GM21360 (cell line): ENCODE measurements around the gene WNT7B.

Experiments
- ATAC-seq: cut with Tn5 transposase; IDR thresholded peaks from one replicate; pipeline ENCODE4 v1.9.1; 2021; ENCODE audit warnings: mild to moderate bottlenecking, moderate library complexity; ENCODE audit not compliant: unreplicated experiment

The WNT7B gene

DNA sequence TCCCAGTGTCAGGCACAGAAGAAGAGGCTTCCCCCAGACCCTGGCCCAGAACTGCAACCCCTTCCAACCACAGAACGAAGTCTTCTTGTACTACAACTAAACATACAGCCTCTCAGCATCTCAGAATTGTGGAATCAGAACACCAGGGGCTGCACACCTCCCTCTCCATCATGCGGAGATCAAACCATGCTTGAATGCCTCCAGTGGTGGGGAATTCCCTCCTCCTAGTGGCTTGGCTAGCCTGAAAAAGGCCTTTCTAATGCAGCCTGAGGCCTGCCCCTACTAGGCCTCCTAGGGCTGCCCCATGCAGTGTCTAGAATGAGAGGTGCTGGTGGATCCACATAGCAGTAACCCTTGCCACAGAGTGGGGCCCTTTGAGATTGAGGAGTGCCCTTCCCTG, 62.7 kb downstream of the WNT7B start:
- ATAC-seq = no peak

DNA sequence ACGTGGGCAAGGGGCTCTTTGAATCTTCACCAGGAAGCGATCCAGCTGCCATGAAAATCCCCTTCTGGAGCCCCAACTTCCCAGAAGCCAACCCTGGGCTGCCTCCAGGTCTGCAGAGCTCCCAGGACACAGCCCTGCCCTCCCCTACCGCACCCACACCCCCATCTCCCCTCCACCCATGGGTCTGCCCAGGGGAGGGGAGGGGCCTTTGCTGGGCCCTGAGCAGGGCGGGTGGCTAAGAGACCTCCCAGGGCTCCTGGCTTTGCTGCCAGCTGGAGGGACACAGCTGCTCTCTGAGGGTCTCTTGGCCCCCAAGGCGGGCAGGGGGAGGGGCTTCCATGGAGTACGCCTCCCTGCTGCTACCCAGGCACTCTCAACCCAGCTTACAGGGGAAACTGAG, 64.1 kb downstream of the WNT7B start:
- no peak for ATAC-seq

DNA sequence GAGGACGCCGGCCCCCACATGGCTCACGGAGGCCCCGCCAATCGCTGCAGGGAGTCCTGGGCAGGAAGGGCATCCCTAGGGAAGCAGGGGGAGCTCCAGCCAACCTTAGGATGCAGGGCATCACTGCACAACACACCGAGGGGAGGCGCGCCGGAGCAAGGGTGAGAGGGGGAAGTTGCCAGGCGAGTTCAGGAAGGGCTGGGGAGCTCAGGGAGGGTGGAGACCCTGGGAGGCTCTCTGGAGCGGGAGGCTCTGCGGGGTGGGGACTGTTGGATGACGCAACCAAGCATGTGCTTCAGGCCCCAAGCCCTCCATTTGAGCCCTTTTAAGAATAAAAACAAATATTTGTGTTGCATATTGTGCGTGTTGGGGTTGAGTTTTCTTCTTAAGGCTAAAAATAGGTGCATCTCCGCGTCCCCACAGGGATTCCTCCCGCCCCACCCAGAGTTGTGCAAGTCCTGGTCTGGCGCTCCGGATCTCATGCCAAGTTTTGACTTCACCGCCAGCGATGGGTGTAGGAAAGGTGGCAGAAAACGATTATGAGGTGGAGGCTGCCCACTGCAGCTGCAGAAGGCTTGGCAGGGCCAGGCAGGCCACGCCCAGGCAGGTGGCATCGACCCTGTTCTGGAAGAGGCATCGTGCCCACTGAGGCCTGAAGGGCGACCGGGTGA, 65.2 kb downstream of the WNT7B start:
- no peak for ATAC-seq

DNA sequence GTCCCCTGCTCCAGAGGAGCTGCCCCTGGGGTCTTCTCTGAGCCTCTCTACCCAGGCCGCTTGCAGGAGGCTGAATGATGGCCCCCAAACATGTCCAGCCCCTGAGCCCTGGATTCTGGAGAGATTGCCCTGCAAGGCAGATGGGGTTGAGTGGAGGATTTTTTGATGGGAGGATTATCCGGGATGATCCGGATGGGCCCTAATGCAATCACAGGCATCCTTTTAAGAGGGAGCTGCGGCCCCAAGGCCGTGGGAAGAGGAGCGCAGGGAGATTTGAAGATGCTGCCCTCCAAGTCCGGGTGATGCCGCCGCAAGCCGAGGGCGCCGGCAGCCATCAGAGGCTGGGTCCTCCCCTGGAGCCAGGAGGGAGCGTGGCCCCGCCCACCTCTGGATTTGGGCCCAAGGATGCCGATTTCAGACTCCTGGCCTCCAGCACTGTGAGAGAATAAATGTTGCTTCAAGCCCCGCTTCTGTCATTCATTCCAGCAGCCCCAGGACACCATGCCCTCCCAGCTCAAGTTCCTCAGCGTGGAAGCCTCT, 66.0 kb downstream of the WNT7B start:
- no peak for ATAC-seq

DNA sequence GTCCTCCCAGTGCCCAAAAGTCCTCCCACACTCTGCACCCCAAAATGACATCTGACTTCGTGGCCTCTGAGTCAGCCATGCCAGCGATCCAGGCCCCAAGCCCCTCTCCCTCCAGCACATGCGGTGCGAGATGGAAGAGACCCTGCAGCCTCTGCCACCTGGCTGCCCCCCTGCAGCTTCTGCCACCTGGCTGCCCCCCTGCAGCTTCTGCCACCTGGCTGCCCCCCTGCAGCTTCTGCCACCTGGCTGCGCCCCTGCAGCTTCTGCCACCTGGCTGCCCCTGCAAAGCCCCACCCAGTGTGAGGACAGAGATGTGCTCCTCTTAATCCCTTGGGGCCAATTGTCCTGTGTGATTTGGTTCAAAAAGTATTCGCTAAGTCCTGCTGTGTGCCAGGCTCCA, 68.0 kb downstream of the WNT7B start:
- ATAC-seq = no peak

DNA sequence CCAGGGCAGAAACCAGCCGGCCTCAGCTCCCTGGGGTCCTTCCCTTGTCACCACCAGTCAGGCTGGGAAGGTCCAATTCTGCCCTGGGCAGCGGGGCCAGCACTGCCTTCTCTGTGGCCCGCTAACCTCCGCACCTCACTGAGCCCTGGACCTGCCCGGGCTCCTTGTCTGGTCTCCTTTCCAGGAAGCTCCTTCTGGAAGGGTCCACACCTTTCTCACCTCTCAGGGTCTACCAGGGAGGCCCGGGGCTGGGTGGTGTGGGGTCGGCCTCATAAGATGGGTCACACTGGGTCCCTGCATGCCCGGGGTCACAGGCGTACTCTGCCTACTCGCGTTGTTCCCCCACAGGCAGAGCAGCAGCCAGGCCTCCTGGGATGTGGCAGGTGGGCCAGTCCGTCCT, 69.0 kb downstream of the WNT7B start:
- no peak for ATAC-seq

DNA sequence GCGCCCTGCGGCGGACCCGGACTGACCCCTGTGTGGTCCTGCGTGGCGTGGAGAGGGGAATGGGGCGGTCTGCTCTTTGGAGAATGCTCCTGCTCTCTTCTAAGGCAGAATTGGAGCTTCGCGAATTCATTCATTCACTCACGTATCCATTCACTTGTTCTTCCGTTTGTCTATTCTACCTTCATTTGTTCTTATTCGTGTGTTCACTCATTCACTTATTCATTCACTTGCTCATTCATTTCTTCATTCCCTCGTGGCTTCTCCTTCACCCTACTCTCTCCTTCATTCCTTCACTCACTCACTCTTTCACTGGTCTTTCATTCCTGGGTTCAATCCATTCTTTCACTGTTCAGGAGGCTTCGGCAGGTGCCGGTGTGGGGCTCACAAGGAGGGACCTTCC, 69.6 kb downstream of the WNT7B start:
- no peak for ATAC-seq

DNA sequence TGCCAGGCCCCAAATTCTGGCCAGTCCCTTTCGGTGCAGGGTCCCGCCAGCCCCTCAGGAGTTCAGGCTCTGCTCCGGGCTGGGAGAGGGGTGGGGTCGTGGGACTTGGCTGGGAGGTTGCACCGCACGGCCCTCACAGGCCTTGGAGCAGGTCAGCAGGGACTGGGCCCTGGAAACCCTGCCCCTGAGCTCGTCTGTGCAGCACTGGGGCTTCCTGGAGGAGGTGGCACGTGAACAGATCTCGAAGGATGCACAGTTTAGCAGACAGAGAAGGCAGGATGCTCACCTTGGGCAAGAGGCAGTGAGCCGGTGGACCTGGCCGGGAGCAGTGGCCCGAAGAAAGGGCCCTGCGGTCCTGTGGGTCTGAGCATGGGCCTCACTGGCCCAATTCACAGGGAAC, 70.0 kb downstream of the WNT7B start:
- ATAC-seq = no peak

DNA sequence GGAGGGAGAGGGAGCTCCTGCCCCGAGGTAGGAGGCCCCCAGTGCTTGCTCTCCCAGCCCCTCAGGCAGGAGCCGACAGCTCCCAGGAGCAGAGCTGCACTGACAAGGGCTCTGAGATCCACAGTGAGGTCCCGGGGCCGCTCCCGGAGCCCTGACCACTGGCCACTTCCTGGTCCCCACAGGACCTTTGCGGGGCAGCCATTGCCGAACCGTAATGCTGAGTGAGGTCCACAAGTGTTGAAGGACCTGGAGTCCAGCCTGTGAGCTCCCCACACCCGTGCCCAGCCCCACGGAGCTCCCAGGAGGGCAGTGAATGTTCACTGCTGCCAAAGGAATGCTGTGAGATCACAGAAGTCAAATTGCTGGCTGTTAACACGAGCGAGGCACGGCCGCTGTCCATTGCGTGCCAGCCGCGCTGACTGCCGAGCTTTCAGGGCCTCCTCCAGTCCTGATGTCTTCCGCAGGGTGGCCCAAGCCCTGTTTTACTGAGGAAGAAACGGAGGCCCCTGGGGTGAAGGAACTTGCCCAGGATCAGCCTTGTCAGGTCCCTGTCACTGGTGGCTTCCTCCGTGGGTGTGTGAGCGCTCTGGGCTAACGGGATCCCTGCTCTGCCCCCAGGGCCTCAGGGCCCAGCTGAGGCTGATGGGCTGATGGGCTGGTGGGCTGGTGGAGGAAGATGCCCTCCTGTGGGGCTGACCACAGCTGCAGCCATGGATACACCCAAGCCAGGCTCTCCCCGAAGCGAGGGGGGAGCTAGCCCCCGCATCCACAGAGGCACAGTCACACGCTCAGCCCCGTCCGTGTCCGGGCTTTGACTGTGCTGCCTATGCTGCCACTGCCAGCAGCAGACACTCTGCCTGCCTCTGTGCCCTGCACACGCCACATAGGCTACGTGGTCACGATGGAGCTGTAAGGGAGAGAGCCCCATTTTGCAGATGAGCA, 70.8 kb downstream of the WNT7B start:
- ATAC-seq = no peak

DNA sequence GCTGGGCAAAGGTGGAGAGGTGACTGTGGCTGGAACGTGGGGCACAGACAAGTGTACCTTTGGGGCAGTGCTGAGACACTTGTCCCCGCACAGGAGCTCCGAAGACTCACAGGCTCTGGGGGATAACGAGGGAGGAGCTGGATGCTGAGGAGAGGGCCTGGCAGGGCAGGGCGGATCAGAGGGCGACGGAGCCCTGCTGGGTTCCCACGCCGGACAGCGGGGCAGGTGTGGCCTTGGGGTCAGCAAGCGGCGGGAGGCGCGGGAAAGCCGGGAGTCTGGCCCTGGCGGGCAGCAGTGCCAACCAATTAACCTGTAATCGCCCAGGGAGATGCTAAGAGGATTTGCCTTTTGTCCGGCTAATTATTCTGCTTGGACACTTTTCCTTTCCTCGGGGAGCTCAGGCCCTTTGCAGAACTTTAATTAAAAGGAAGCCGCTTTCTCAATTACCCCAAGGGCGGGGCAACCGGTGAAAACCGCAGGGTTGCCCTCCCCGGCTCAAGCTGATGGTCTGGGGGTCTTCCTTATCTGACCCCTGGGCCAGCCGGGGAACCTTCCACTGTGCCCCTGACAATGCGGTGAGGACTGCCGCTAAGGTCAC, 71.5 kb downstream of the WNT7B start:
- no peak for ATAC-seq

DNA sequence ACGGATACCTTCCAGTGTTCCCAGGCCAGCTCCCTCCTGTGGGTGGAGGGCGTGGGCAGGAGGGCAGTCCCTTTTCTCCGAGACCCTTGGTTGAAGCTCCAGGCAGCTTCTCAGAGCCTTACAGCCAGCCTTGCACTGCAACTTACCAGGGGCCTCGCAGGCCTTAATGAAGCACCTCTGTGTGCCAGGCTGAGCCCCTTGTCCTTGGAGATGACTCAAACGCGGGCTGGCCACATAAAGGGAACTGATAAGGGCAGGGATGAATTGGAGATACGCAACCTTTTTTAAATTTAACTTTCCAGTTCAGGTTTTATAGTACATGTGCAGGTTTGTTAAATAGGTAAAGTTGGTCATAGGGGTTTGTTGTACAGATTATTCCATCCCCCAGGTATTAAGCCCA, 72.7 kb downstream of the WNT7B start:
- ATAC-seq = no peak

DNA sequence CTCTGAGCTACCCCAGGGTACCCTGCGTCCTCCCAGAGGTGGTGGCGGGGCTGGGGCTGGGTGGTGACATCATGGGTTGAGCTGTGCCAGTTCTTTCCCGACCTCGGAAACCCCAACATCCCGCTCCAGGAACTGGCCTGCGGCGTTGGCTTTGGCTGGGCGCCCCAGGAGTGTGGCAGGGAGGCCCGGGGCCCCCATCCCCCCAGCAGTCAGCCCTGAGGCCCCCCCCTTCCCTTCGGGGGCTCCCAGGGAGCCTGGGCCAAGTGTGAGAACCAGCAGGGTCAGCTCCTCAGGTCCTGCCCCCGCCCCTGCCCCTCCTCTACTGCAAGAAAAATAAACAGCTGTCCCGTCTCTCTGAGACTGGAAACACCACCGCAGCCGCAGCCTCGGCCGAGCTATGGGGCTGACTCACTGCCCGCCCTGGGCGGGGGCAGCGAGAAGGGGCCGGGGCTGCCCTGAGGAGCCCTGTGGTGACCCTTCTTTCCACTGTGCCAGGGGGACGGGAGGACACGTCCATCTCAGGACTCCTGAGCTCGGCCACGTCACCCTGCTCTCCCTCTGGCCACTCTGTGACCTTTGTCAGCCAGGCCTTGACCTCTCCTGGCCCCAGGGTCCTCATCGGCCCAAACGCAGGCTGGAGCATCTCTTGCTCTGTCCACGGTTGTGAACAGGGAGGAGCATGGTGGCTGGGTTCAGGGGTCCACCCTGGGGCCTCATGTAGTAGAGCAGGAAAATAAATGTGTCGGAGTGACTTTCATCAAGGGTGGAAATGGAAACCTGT, 73.4 kb downstream of the WNT7B start:
- ATAC-seq = no peak

DNA sequence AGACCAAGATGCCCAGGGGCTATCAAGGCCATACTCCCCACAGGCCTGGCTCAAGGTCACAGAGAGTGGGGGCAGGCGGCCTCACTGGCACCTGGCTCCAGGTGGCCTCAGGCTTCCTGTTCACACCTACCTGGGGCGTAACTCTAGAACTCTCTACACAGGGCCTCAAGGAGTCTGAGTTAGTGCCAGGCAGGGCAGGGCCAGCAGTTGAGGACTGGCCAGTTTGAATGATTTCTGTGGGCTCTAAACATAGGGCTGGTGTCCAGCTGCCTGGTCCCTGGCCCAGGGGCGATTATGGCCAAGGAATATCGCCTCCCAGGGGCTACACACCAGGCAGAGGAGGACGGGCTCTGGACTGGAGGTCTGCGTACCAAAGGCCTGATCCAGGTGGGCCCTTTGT, 79.2 kb downstream of the WNT7B start:
- ATAC-seq = no peak

DNA sequence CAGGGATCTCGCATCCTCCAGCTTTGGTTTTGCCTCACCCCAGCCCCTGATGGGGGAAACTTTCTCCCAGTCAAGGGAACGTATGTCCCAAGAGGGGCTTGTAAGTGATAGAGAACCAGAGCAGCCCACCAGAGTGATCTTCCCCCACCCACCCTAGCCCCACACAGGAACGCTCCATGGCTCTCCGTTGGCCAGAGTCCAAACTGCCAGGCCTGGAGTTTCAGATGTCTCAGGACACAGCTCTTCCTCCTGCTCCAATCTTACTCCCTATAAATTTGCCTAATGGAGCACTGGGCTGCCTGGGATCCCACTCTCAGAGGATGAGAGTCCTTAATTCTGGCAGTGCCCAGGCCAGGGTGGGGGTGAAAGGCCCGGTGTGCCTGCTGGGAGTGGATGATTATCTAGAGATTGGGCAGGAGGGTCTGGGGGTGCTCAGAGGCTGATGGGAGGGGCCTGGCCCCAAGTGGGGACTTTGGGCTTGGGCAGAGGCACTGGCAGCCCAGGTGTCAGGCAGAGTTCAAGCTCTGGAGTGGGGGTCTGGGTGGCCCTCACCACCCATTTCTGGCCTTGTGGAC, 79.9 kb downstream of the WNT7B start:
- no peak for ATAC-seq

DNA sequence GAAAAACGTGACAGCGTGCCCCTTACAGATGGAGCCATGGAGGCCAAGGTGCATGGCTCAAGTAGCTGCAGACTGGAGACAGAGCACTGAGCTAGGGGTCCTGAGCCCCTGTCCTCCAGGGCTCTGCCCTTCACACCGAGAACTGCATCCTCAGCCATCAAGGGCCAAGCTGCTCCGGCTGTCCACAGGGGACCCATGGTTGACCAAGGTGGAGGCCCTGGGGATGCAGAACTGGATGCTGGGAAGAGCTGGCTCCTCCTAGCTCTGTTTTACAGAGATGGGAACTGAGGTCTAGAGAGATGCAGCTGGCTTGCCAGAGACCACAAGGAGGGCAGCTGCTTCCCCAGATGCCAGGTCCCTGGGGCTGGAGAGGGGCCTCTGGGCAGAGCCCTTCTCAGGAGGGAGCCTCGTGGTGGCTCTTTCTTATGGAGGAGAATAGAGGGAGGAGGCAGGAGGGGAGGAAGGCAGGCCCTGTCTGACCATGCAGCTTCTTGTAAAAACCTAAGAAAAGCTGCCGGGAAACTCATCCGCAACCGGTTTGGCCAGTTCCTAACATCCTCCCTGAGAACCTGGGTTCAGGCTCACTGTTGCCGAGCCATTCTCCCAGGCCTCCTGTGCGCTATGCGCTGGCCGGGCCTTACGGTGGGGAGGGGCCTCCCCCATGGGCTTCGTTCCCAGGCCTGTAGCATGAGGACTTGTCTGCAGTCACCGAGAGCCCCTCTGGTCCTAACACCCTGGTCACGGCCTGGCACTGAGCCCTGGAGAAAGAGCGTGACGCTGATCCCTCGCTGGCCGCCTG, 80.6 kb downstream of the WNT7B start:
- no peak for ATAC-seq

DNA sequence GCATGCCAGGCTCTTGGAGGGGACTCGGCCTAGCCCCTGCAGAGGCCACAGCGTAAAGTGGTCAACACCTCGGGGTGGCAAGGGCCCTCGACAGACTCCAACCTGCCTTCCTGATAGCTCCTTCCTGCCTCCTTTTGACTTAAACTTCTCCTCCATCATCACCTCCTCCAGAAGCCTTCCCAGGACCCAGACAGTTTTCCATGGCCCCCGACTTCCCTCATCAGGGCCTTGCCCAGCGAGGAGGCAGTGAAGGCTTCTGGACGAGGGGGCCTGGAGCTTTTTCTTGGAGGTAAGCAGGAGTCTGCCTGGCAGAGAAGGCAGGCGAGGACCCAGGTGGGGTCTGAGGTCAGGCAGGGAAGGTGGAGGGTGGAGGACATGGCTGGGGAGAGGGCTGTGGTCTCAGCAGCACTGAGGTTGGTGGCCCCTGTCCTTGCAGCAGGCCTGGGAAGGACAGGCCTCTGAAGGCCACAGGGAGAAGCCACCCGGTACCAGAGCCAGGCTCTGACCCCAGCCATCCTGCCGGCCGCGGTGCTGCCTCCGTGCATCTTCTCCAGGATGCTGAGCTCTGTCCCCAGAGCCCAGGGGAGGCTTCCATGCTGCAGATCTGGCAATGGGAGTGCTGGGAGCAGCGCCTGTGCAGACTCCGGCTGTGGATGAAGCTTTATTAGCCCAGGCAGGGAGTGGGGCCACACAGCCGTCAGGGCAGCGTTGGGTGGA, 81.4 kb downstream of the WNT7B start:
- no peak for ATAC-seq

DNA sequence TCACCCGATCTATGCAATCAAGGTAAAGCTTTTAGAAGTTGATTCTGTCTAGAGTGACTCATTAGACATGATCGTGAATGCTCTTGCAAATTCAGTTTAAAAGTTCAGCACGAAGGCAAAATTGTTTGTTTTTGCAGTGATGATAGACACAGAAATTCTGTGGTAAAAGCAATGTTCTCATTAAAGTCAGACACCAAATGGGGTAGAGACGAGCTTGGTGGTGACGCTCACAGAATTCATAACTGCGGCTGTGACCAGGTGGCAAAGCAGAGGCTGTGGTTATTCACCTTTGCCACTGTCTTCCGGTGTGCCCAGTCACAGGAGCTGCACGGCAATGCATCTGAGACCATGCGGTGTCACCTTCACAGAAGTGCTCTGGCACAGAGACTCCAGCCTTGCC, 83.4 kb downstream of the WNT7B start:
- no peak for ATAC-seq

DNA sequence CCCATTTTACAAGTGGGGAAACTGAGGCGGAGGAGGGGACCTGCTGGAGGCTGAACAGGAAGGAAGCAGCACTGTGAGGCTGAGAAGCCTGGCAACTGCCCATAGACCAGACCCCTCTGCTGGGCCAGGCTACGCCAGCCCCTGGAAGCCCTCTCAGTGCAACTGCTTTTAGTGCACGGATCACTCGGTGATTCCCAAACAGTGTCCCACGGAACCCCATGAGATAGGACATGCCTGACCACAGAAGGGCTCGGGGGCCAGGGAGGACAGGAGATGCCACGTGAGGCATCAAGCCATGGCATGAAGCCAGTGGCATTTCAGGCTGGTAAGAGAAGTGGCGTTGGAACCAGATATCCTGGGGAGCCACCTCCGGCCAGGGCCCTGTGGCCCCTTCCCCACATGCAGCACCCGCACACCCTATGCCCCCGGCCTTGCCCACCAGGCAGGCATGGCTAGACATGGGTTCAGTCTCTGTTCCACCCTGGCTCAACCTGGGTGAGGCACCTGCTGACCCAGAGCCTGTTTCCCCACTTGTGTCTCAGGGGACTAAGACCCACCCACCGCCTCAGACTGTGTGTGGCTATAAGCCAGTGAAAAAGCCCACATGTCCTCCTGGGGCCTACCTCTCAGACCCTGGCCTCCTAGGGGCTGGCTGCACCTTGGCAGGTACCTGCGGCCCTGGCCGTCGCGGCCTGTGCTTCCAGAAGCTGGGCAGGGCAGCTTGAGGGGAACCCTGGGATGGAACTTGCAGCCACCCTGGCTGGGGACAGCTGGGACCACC, 84.1 kb downstream of the WNT7B start:
- no peak for ATAC-seq
